WI38 (cell line): ENCODE results near the gene SLC16A12.
A peak's percentile ranks its signal among the peaks of the same experiment; 100 is the strongest.

Source experiments
- H3K4me3 ChIP-seq: 2 replicates; pipeline ENCODE4 v1.5.1; 2011; ENCODE audit warnings: low read depth, mild to moderate bottlenecking, control low read depth, low read length
- CTCF ChIP-seq: IDR thresholded peaks from 2 replicates; pipeline ENCODE4 v1.5.1; 2012; ENCODE audit warnings: low read depth, mild to moderate bottlenecking, control low read depth, low read length

Gene SLC16A12

DNA sequence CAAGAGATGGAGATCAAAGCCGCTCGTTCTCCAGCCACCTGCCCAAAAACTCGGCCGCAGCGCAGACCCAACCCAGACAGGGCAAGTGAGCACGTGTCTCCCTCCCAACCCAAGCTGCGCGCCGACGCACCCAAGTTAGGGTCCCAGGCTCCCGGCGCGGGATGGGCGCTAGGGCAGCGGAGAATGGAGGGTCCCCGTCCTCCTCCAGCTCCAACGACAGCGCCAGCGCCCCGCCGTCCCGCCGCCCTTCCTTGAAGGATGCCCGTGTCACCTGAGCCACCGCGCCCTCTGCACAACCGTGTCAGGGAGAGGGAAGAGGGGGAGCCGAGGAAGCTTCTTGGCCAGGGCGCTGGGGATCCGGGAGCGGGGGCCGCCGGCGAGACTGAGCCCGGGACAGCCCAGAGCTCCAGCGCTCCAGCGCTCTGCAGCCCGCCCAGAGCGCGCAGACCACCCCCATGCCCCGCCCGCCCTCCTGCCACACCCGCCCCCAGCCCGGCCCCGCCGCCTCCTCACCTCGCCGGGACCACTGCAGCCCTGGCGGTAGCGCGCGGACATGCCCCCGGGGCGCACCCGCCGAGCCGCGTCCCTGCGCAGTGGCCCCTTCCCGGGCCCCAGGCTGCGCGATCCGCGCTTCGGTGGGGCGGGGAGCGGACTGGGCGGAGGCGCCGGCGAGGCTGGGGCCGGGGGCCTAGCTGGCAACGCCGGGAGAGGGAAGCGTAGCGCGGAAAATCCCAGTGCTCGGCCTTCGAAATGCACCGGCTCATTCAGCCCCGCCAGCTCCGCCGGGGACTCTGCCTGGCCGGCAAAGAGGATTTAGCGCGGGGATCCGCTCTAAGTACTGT lies at the start of gene SLC16A12:
Gene SLC16A12, minus strand, starts transcription at position 424 of the 842 bp plus-strand sequence. CDS start 73,016 bp downstream, outside the sequence.
- peak within 1 kb of the TSS; percentile 51 for H3K4me3 ChIP-seq
- no peak for TF ChIP-seq CTCF

- H3K4me3 ChIP-seq, result no peak overlapping the region
- TF ChIP-seq CTCF, result no peak
Observed at GRCh38 chr10:89582022-89582421, 46.6 kb upstream of the SLC16A12 start.

- no peak for TF ChIP-seq CTCF
- H3K4me3 ChIP-seq, result no peak overlapping the region
Observed at GRCh38 chr10:89580243-89580642, 44.8 kb upstream of the SLC16A12 start.

DNA sequence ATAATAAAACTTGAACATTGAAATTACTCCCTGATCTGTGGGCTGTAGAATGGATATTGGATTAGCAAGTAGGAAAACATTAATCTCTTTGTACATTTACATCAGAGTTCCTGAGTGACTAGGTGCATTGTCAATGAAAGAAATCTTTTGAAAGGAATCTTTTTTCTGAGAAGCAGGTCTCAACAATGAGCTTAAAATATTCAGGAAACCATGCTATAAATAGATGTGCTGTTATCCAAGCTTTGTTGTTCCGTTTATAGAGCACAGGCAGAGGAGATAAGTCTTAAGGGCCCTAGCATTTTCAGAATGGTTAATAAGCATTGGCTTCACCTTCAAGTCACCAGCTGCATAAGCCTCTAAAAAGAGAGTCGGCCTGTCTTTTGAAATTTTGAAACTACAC lies 41.3 kb upstream of the SLC16A12 start:
- no peak overlapping the region for H3K4me3 ChIP-seq

DNA sequence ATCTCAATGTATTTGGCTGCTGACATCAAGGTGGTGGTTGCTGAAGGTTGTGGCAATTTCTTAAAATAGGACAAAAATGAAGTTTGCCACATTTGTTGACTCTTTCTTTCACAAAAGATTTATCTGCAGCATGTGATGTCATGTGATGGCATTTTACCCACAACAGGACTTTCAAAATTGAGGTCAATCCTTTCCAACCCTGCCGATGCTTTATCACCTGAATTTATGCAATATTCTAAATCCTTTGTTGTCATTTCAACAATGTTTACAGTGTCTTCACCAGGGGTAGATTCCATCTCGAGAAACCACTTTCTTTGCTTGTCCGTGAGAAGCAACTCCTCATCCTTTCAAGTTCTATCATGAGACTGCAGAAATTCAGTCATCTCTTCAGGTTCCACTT lies 40.6 kb upstream of the SLC16A12 start:
- no peak overlapping the region for H3K4me3 ChIP-seq
- TF ChIP-seq CTCF, result no peak

More for the DNA sequence above, 41.3 kb upstream of the SLC16A12 start:
- TF ChIP-seq CTCF, result no peak

GRCh38 chr10:89575031-89575430 lies 39.6 kb upstream of the SLC16A12 start:
- TF ChIP-seq CTCF, result no peak
- H3K4me3 ChIP-seq, result no peak overlapping the region

- no peak for TF ChIP-seq CTCF
- no peak overlapping the region for H3K4me3 ChIP-seq
Observed at GRCh38 chr10:89574368-89574767, 39.0 kb upstream of the SLC16A12 start.
